ENCODE results near the gene PLA2G2C.

The PLA2G2C gene

DNA sequence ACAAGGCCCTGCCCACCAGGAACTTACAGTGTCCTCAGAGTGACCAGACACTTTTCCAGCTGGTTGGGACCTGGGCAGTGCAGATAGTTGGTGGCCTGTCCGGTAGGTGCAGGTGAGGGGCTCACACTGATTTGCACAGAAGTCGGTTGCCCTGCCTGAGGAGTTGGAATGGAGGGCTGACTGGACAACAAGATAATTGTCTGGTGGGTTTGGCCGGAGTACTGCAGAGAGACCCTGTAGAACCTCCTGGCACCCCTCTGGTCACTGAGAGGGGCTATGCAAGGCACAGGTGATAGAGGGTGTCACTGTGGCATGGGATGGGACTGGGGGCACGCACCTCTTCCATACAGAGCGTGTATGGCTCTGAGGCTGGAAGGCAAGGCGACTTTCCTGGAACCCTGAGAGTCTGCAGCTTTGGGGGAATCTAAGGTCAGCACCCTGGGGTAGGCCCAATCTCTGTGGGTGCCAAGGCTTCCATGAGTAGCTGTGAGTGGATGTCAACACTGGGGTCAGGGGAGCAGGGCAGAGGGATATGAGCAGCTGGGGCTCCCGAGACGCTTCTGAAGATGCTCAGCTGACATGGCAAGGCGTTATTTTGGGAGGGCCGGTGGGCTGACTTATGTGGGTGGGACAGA, 59.4 kb downstream of the PLA2G2C start:
- no peak for DNase-seq

DNA sequence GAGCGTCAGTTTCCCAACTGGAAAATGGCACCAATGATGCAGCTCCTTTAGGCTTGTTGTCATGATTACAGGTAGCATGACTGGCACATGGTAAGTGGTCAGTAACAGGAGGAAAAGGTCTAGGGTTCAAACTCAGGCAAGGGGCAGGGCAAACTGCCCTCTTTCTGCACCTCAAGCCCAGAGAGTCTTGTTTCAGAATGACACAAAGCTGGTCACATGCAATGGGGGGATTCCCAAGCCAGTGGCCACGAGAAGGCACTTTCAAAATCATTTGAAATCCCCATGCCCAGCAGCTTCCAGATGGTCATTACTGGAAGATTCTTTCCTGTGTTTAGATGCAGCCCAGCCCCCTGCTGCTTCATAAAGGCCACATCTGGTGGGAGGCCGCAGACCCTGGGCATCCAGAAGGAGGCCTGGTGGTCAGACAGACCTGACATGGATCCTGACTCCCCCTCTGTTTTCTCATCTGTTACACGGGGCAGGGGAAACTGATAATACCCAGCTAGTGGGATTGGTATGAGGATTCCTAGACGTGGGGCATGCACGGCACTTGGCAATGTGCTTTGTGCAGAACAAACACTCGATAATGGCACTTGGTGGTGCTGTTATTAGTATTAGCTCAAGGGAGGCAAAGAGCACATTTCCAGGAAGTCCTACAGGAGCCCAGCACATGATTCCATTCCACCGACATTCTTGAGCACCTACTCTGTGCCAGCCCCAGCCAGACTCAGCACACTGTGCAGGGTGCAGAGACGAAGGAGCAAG, 60.1 kb downstream of the PLA2G2C start:
- DNase-seq, result no peak

DNA sequence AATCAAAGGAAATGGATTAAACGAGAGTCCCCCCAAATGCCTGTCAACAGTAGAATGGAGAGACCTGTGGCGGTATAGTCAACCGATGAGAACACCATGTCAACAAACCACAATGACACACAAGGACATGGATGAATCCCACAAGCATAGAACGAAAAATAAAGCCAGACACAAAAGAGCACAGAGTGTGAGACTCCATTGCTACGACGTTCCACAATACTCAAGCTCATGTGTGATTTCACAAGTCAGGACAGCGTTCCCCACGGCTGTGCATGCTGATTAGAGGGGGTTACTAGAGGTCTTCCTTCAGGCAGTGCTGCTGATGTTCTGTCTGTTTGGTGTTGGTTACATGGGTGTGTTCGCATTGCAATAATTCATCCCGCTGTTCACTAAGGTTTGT, 61.2 kb downstream of the PLA2G2C start:
- DNase-seq, result no peak

DNA sequence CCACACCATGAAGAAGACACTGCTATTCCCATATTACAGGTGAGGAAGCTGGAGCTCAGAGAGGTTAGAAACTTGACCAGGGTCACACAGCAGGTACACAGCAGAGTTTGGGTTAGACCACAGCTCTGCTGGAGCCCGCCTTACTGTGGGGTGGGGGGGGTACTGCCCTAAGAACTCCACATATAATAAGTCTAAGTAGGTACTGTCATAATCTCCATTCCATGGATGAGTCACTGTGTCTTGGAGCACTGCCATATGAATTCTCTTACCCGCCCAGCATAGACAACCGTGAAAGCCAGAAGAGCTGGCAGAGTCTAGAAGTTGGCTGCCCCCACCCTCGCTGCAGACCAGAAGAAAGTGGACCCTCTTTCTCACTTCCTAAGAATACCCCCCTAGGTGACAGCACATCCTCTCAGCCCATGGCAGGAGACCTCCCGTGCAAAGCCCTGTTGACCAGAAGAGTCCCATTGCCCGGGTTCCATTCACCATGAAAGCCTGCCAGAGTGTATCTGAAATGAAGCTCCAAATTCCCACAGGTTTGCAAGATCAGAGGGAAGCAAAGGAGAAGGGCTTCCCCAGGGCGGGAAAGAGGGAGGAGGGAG, 61.8 kb downstream of the PLA2G2C start:
- no peak for DNase-seq

DNA sequence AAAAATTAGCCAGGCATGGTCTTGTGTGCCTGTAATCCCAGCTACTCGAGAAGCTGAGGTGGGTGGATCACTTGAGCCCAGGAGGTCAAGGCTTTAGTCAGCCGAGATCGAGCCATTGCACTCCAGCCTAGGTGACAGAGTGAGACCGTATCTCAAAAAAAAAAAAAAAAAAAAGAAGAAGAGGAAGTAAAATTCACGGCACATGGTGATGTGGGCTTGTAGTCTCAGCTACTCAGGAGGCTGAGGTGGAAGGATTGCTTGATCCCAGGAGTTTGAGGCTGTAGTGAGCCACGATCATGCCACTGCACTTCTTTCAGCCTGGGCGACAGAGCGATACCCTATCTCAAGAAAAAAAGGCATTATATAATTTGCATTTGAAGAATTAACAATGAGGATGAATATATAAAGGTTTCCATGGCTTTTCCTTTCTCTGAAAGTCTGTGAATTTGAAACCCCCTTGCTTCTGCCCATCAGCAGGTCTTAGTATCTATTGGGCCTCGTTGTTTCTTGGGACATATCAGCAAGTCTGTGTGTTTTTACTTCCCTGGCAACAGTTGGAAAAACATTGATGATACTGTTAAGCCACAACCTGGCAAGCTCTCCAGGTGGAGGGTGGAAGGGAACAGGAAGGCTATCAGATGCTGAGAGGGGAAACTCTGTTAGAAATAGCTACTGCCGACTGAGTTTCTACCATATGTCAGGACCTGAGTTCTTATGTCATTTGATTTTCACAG, 62.4 kb downstream of the PLA2G2C start:
- no peak for DNase-seq

DNA sequence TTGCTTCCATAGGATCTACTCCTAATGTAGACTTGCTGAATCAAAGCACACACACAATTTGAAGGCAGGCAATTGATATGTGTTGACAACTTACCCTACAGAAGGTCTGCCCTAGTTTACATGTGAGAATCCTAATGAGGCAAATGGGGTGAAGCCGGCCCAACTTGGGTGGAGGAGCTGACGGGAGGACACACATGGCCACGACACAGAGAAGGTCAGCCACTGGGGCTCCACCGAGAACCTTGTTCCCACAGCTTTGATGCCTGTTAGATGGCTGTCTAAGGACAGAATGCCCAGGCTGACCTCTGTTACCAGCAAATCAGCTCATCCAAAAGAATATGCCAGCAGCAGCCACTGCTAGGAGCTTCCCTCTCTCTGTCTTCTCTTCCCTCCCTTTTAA, 65.5 kb downstream of the PLA2G2C start:
- no peak for DNase-seq

DNA sequence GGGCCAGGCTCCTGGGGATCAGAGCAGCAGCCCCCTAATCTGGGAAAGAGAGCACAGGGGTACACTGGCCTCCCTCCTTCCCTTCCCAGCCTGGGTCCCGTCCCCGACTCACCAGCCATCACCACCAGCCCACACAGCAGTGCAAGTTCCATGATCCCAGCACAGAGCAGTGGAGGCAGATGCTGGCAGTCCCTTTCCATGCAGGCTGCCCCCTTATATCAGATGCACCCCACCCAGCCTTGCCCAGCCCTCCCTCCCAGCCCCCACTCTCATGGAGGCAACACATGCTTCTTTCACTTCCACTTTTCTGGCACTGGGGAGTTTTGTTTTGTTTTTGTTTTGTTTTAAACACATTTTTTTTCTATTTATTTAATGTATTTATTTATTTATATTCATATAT, 67.0 kb downstream of the PLA2G2C start, which contains the start of gene PLA2G2D:
Gene PLA2G2D (minus strand): TSS at position 190 of the 400 bp plus-strand sequence. CDS start 38 bp downstream, at position 152.
- no peak for DNase-seq

DNA sequence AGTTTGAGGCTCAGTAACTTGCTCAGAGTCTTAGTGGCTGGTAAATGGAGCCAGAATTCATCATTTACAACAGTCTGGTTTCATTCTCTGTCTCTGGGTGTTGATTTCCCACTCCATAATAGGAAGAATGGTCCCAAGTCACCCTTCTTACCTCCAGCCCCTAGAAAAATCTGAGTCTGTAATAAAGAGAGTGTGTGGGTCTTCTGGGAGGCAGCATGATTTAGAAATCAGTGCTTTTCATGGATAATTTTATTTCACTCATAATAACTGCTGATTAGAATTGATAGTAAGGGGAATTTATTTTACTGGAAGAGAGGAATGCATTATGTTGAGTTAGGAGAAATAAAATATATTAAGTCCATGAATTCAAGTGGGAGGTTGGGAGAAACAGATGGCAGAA, 69.1 kb downstream of the PLA2G2C start:
- no peak for DNase-seq

DNA sequence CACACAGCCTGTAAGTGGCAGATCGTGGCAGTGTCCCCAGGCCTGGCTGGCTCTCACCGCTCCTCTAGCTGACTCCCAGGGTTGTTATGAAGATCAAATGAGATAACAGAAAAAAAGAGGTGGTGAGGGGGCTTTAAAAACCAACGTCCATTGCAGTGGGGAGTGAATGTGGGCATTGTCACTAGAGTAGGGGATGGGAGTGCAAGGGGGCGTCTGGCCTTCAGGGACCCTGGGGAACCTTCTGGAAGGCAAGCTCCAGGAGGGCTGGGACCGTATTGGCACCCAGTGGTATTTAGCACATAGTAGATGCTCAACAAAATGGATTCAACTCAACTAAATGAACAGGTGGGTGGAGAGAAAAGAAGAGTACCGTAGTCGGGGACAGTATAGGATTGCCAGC, 70.4 kb downstream of the PLA2G2C start:
- no peak for DNase-seq

DNA sequence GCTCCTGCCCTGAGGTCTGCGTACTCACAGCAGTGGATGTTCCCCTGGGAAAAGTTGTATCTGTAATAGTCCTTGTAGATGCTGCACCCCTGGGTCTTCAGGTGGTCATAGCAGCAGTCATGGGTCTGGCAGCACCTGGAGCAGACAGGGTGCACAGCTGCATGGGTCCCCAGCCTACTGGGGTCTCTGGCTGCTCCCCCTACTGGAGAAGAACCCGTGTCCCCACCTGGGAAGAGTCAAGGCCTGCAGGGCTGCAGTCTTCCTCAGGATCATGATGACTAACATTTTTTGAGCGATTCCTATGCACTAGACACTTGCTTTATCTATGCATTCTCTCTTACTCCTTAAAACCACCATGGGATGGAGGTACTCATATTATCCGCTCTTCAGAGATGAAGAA, 70.8 kb downstream of the PLA2G2C start:
- DNase-seq, result no peak

DNA sequence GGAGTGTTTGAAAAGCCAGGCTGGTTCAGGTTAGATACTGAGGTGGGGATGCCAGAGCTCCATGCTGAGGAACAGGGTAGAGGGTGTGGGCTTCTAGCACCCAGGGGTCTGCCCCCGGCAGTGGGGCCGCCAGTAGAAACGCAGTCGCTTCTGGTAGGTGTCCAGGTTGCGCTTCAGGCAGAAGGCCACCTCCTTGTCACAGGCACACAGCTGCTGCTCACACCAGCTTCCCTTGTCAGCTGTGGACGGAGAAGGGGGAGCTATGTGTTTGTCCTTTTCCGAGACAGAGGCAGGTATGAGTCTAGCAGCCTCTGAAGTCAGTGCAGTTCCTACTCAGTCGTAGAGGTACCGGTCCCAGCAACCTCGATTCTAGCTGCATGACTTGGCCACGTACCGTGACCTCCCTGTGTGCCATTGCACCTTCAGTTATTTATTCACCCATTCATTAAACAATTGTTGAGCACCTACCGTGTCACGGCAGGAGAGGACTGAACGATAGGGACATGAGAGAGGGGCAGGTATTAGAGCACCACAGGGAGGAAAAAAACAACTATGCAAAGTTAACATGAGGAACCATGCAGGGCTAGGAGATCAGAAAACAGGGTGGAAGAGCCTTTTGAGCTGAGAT, 72.2 kb downstream of the PLA2G2C start:
- no peak for DNase-seq

All from stimulated activated CD4-positive, alpha-beta T cell treated with anti-CD3 and anti-CD28 coated beads, Interleukin-2, amount 100 ng/mL, for 48 hours (primary cell).